Activated CD8-positive, alpha-beta memory T cell treated with anti-CD3 and anti-CD28 coated beads, Interleukin-2, amount 50 U/mL, for 1 hour (primary cell): Measurements from ENCODE around the gene UCP1.

Experiments
- DNase-seq: peaks from one replicate; pipeline ENCODE4 v3.0.0-alpha.2; 2020; ENCODE audit errors: extremely low read depth

The UCP1 gene, protein sequence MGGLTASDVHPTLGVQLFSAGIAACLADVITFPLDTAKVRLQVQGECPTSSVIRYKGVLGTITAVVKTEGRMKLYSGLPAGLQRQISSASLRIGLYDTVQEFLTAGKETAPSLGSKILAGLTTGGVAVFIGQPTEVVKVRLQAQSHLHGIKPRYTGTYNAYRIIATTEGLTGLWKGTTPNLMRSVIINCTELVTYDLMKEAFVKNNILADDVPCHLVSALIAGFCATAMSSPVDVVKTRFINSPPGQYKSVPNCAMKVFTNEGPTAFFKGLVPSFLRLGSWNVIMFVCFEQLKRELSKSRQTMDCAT

DNA sequence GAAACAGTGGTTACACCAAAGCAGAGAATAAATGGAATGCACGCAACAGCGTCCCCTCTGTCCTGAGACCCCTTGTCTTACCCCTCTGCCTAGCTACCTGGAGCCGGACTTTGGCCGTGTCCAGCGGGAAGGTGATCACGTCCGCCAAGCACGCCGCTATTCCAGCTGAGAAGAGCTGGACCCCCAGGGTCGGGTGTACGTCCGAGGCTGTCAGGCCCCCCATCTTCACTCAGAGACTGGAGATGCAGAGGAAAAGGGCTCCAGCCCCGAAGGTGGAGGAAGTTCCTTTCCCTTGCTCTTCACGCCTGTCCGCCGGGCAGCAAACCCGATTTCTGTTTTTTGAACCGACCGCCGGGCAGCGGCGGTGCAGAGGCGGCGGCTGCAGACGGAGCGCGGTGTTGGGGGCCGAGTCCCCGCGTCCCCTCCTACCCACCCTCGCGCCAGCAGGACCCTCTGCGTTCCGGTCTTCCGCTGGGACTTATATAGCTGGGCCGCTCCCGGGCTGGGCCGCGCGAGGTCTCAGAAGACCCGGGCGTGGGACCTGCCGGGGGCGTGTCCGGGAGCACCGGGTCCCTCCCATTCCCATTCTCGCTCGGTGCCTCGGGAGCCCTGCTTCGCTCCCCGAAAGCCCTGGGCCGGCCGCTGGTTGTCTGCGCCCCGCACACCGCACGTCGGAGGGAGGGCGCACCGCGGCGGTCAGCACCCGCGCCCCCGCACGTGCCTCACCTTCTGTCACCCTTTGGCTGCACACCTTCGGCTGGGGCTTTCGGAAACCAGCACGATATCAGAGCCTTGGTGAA lies at the start of gene UCP1:
Gene UCP1, minus strand, starts transcription at position 455 of the 800 bp plus-strand sequence. Its CDS starts 232 bp downstream, at position 223.
- no peak for DNase-seq

DNA sequence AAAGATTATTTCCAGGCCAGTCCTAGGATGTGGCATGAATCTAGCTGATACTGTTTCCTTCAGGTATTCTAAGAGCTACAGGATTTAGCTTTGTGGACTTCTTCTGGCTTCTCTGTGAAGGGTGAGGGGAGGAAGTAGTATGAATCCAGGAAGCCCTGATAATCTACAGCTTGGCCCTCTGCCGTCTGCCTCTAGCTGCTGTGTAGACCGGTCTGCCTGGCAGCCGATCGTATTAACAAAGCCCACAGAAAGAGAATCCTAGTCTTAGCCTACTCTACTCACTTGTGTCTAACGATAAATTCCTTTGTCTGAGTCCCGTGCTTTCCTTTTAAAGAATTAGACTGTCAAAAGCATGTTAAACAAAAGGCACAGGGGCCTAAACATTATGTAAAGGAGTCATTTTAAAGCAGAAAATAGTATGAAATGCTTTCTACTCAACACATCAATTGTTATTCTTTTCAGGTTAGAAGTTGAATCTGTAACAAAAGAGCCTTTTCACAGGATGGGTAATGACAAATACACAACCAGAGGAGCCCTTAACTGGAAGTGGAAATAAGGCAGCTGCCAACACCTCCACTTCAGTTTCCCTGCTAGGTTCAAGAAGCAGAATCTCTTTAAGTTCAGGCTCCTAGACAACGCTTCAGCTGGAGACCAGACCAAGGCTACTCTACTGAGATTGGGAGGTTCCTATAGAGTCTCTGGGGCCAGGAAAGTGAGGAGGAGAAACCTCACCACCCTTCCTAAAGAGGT lies 48.9 kb upstream of the UCP1 start:
- no peak for DNase-seq

DNA sequence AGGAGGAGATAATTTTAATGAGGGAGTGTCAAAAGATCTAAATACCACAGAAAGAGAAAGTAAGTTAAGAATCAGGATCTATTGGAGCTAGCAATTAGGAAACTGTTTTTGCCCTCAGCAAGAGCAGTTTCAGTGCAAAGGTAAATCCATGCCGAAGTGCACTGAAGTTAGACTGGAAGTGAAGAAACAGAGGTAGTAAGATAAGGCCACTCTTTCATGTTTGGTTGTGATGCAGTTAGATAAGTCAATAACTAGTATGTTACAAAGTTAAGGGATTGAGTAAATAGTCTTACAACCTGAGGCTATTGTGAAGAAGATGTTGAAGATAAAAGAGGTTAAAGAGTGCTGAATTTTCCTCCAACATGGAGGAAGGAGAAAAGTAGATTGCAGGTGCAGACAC lies 46.7 kb upstream of the UCP1 start:
- DNase-seq: no peak

DNA sequence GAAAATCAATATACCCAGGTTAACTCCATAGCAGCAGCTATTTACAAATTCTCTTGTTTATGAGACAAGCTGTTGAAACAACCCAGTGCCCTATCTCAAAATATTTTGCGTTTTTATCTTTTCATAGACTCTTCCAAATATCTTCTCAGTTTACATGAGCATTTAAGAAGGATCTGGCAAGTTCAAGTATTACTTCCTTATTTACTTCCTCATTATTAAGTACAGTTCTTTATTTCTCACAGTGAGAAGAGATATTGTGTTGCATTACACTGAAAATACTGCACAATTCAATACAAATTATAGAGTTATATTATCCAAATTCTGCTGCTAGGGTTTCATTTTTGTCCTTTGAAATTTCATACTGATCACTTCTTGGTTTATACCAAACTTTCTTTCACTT lies 43.6 kb upstream of the UCP1 start:
- DNase-seq: no peak

DNA sequence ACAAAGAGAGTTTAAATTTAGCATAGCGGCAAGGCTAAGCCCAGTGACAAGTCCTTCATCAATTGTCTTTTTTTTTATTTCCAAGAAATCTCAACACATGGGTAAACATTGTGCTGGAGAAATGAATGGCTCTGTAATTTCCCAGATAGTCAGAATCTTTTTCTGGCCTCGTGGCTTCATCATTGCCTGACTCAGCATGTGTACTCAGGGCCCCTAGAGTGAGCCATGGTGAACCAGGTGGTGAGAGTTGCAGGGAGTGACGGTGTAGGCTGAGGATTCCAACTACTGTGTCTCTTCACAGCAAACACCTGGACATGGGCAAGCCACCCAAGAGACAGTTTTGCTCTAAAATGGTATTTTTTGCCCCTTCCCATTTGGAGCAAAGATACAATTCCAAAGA lies 43.1 kb upstream of the UCP1 start:
- DNase-seq: no peak

DNA sequence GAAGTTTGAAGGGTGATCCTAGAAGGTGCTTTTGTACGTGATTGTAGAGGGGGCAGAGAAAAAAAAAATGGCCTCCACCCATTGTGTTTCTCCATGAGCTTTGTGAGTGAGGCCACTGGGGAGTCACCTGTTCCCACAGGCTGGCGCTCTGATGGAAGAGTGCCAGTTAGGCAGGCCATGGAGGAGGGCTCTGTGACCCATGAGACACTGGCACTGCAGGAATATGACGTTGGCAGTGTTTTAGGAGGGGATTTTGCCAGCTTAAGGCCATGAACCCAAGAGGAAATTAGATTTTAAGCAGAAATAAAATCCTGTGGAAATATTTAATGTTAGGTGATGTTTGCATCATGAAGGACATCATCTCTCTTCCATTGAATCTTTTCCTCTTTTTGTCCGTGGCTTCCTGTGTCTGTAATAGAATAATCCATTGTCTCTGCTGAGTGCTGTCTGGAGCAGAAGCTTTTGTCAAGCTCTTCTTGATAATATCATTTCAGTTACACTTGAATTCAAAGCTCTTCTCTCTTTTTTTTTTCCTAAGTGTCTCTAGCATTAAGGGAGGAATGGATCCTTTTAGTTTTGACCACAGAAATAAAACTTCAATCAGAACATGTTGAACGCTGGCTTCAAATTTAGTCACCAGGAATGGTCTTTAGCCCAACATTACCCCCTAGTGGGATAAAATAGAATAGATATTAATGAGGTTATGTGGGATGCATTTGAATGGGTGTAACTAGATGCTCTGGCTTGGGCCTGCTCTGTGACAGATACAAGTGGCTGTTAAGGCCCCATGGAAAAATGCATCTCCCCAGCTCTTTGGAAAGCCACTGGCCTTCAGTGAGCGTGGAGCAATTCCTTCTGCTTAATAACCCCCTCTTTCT lies 41.0 kb upstream of the UCP1 start:
- DNase-seq: no peak

DNA sequence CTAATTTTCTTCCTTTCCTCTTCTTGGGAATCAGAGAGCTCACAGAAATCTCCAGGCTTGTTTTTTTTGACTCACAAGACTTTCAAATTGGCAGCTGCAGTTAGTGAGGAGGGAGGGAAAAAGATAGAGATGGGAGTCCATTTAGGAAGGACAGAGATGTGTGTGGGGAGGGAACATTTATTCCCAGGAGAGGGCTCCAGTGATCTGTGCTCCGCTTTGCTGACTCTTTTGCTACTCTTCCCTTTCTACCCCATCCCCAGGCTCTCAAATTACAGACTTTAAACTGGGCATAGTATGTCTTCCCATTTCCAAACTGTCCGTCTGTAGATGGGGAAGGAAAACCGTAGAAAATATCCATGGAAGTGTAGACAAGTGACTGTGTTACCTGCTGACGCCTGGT lies 39.1 kb upstream of the UCP1 start:
- DNase-seq: no peak

DNA sequence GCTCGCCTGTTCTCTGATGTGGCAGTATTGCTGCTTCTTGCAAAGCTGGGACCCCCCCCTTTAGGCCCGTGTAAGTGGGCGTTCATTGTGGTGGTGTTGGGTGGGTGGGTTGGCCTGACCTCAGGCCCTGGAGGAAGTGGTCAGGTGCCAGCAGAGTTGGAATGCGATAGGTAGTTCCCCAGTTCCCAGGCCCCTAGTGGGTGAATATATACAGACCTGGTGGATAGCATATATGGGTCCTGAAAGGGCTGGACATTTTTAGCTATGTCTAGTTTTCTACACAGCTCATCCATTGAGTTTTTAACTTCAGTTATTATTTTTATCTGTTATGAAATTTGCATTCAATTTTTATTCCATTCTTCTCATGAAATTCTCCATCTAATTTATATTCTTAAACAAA lies 35.8 kb upstream of the UCP1 start:
- no peak for DNase-seq

DNA sequence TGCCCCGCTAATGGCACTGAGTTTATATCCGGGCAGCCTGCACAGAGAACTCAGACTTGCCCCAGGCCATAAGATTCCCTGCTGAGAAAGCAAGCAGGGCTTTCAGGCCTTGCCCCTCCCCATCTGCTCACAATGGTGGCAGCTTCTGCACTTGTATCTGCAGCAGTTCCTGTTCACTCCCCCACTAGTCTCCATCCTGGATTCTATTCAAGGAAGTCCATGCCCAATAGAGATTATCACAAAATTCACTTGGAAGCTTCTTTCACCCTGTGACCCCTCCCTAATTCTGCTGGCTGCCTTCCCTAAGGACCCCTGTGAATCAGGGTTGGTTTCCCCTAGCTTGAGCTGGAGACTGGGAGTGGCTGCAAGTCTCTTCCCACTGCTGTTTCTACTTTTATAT lies 34.5 kb upstream of the UCP1 start:
- DNase-seq: no peak

DNA sequence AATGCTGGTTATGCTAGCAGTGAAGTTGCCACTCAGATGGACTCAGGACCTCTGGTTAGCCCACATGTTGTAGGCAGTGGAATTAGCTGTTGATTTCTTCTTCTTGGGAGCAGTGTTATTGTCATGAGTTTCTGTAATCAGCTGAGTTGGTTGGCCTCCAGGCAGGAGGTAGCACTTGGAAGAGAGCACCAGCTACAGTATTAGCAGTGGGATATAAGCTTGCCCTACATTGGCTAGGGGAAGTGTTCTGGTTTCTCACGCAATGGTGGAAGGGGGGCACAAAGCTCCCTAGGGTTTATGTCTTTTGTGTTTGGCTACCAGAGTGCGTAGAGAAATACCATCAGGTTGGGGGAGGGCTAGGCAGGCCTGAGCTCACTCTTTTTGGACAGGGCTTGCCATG lies 34.0 kb upstream of the UCP1 start:
- no peak for DNase-seq

DNA sequence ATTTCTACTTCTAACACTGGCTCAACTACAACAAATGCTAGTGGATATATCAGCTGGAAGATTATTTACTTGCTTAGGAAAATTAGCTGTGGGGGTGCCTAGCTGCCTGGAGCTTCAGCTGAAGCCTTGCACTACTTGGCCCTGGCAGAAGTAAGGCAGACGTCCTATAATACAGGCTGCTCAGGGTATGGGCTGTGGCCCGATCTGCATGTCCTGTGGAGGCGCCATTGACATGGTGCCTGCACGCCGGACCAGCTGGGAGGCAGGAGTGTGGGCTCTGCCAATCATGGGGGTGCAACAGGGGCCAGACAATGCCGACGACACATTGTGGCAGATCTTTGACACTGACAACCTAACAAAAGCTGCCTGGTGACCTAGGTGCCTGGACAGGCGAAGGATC lies 31.6 kb upstream of the UCP1 start:
- no peak for DNase-seq

DNA sequence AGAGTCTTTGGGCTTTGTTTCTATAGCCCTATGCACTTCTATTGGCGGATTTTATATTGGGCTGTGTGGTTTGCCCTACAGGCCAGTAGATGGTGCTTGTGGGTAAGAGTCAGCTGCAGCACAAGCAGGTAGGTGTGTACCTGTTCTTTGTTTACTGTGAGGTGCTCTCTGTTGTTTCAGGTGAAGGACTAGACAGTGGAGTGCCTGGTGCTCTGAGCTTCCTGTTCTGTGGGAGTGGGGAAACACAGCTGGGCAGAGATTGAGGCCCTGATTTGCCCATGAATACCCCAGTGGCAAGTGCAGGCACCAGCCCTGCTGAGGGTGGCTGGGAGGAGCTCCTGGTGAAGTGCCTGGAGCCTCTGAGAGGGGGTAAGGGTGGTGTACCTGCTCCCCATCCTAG lies 26.3 kb upstream of the UCP1 start:
- DNase-seq: no peak

DNA sequence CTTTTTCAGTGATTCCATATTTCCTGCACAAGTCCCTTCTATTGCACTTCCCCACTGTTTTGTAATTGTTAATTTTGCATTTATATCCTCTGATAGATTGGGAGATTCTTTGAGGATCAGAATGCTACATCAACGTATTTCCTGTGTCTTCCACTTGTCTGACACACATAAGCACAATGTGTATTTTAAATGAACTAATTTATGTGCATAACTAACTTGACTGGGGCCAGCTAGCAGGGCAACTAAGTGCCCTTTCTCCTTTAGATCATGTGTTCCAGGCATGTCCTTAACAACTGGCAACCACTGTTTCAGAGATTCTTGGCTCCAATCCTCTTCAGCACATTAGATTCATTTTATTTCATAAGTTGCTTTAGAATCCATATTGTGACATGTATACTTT lies 15.7 kb upstream of the UCP1 start:
- no peak for DNase-seq

DNA sequence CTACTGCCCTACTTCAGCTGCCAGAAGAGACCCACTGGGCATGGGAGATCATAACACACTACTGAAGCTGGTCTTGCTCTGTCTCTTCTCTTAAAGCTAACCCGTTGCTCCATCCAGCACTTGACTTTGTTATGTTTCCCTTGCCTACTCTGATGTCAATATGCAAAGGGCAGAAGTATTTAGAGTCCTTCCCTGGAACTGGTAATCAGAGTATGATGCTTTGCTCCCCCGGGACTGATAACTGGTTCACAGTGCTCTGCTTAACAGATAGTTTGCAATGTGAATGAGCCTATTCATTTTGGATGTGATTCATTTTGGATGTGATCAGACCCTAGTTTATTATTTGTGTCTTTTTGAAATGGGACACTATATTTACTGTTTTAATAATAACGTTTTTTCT lies 12.3 kb upstream of the UCP1 start:
- DNase-seq: no peak

DNA sequence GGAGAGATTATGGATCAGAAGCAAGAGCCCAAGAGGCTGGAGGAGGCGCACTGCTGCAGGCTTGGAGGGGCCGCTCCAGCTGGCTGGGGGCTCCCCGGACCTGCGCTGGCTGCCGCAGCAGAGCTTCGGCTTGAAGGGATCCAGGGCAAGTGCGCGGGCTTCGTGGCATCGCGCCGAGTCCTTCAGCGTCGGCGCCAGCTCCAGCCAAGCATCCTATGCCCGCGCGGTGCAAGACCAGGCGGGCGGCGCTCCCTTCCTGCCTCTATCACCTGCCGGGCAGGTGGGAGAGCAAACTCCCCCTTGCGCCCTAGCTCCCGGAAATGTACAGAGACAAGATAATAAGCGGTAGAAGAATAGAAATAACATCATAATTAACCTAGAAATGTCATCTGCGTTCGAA lies 10.5 kb upstream of the UCP1 start:
- no peak for DNase-seq

DNA sequence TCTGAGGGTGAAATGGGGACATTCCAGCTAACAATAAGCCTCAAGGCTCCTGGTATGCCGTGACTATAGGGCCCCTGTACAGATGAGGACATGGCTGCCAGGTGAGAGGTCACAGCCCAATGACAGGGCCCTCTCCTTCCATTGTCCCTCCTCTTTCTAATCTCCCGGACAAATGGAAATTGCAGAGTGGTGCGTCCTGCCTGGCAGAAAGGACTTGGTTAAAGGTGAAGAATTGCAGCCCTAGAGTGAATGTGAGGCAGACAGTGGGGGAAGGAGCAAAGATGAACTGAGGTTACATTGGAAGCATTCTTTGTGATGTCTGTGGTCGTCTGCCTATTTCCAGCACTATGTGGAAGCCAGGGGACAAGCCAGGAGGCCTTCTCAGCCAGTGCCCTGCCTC lies 6.7 kb upstream of the UCP1 start:
- DNase-seq: no peak

DNA sequence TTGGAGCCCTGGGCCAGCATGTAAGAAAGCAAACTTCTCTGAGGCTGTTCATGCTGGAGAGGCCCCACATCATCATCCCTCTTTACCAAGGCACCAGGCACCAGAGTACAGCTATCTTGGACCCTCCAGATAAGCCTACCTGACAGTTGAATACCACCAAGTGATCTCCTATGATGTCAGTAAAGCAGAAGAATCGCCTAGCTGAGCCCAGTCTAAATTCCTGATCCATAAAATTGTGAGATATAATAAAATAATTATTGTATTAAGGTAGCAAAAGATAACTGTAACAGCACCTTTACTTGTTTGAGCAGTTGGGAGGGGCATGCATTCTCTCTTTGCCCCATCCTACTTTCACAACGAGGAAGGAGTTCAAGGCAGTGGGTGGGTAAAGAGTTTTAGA lies 2.9 kb upstream of the UCP1 start:
- DNase-seq: no peak

DNA sequence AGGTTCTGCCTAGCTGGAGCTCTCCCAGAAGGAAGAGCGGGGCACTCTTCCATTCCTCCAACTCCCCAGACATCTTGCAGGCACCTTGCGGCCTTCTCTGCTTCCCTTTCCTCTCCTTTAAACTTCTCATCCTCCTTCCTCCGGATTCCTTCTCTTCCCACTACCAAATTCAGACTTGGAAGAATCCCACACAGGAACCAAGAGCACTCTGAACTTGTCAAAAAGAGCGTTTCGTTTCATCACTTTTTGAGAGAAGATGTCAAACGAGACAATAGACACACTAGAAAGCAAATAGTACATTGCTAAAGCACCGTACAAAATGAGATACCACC lies 512 bp upstream of the UCP1 start:
- DNase-seq: no peak

DNA sequence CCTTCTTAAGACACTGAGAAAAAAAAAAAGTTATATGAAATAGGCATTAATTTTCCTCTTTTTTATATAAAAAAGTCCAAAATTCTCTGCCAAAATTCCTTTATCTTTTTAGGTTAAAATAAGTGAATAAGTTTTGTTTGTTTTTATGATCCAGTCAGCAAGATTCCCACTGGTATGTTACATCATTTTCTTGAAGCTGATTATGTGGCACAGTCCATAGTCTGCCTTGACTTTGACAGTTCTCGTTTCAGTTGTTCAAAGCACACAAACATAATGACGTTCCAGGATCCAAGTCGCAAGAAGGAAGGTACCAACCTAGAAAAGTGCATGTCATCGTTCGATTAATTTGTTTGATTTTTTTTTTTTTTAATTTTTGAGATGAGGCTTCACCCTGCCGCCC lies 9.1 kb downstream of the UCP1 start:
- DNase-seq: no peak

DNA sequence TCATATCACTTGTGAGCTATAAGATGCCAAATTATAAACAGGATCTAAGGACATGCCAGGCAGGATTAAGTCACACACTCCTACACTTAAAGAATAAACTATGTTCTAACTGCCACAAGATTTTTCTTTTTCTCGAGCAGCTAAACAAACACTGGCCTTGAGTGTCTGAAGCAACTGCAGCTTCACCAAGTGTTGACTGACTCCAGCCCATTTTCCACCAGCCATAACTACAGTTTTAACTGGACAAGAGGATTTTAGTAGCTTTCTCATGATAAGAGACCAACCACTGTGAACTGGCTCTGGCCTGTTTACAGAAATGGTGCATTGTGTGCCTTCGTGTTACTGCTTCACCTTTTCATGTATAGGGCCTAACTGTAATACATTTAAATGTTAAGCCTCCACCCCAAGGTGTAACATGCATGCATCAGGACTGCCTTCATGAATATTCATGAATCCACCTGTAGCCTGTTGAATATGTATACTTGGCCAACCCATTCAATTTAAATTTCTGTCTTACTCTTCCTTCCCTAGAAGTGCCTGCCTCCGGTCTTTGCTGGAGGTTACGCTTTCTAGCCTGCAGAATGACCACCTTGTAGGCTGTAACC lies 10.8 kb downstream of the UCP1 start:
- no peak for DNase-seq

DNA sequence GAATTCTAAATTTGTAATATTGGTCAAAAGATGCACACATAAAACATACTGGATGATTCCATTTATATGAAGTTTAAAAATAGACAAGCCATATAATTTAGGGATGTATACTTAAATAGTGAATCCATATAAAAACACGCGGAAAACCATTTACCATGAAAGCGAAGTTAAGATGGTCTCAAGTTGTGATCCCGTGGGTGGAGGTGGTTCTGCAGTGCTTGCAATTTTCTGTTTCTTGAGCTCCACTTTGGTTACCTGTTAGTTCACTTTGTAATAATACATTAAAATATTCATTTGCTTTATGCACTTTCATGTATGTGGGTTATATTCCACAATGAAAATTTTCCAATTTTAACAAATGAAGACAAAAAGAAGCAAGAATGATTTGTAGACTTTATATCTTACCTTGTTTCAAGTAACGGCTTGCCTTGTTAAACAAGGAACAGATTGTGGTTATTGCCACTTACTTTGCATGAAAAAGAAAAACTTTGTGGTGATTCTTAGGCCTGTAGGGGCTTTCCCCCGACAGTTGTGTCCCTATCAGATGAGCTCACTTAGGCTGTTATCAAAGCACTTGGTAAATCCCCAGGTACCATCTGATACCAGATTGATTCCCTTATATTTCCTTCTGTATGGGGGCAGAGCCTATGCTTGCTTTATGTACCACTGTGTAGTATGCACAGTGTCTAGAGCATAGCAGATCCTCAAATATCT lies 12.2 kb downstream of the UCP1 start:
- DNase-seq: no peak
